H1 (cell line): ENCODE data around the gene CENPP. TPM values are rescaled to one million over a fixed set of nuclear protein-coding genes. Genes with fewer than 3 reads are reported as not detected.

Experiments used
- CBX5 ChIP-seq: fragments of 300-800, 300-1000 bp; sonication (generic); IDR thresholded peaks from 2 replicates; pipeline ENCODE4 v1.7.1; 2016; ENCODE audit warnings: antibody characterized with exemption, low read length, low read depth
- EP300 ChIP-seq, 2 experiments: IDR thresholded peaks; 1 replicate in 1 of 2; 2 replicates in 1 of 2; pipeline ENCODE4 v1.6.1; 2011 to 2012; ENCODE audit warnings: low read depth in 2 of 2, low read length in 2 of 2, mild to moderate bottlenecking in 2 of 2, borderline replicate concordance in 1 of 2, inconsistent platforms in 1 of 2, moderate library complexity in 1 of 2
- GABPA ChIP-seq: IDR thresholded peaks from 2 replicates; pipeline ENCODE4 v1.6.1; 2011; ENCODE audit warnings: mild to moderate bottlenecking, low read length, moderate library complexity, borderline replicate concordance; ENCODE audit not compliant: insufficient read depth
- HDAC2 ChIP-seq, 2 experiments: fragments of 300-600 bp in 1 of 2; sonication (generic) in 1 of 2; IDR thresholded peaks; 2 replicates each; pipeline ENCODE4 v1.6.1; 2011 to 2012; ENCODE audit warnings: low read depth in 2 of 2, low read length in 2 of 2, mild to moderate bottlenecking in 2 of 2, moderate library complexity in 2 of 2, borderline replicate concordance in 1 of 2, inconsistent platforms in 1 of 2
- JUN ChIP-seq: IDR thresholded peaks from 2 replicates; pipeline ENCODE4 v1.6.1; 2011; ENCODE audit warnings: low read depth, mild to moderate bottlenecking, improper control_type of control experiment, low read length
- RAD21 ChIP-seq, 2 experiments: IDR thresholded peaks in 1 of 2; conservative IDR thresholded peaks in 1 of 2; 2 replicates each; pipeline ENCODE4 v1.6.1; 2011; ENCODE audit warnings: low read depth in 2 of 2, low read length in 2 of 2, improper control_type of control experiment in 1 of 2, inconsistent platforms in 1 of 2, mild to moderate bottlenecking in 1 of 2, moderate library complexity in 1 of 2
- TEAD4 ChIP-seq: IDR thresholded peaks from 2 replicates; pipeline ENCODE4 v1.6.1; 2012; ENCODE audit warnings: low read depth, low read length, inconsistent platforms, mixed read lengths
- polyA plus RNA-seq, 7 experiments: library from polyadenylated mRNA; depleted of rRNA in 3 of 7; stranded (reverse) in 5 of 7; unstranded in 2 of 7; fragments of >200 nt in 5 of 7; fragments of 200-250 nt in 2 of 7; gene quantifications; 1 replicate in 5 of 7; 2 replicates in 1 of 7; 4 replicates in 1 of 7; pipeline versions ENCODE4 v1.2.1 to v1.2.3, GENCODE V29; 2011 to 2013; ENCODE audit warnings: missing spikeins in 2 of 7, mixed read lengths in 2 of 7
- total RNA-seq: library from RNA; stranded (reverse); fragmentation: NEBNext Ultra II Directional; extraction: Animal tissue kit (Norgen Biotek cat#: 25700); gene quantifications from 2 replicates; pipeline ENCODE4 v1.2.1, GENCODE V29; 2021

CENPP gene
- total and polyA plus RNA-seq, 2 of the 8 experiments (the other 6 are each of a cell fraction or from before 2014, with no cell fraction given) = 2.7 to 10.8 TPM

- TF ChIP-seq RAD21 (IDR thresholded peaks at IDR 0.05 in 1 of 2, conservative IDR thresholded peaks at IDR 0.05 in 1 of 2; ENCODE audit: low read depth in 2 of 2, low read length in 2 of 2) = no peak
- TF ChIP-seq GABPA = no peak
- no peak for TF ChIP-seq CBX5
- TF ChIP-seq HDAC2 (IDR thresholded peaks at IDR 0.05; ENCODE audit: borderline replicate concordance in 1 of 2, low read depth in 2 of 2, low read length in 2 of 2) = no peak
- TF ChIP-seq EP300 (IDR thresholded peaks at IDR 0.05; ENCODE audit: borderline replicate concordance in 1 of 2, low read depth in 2 of 2, low read length in 2 of 2) = no peak
- TF ChIP-seq JUN = no peak
- no peak for TF ChIP-seq TEAD4
Observed at GRCh38 chr9:92605224-92605623, 279.5 kb downstream of the CENPP start (continued).
